ENCODE measurements around the gene RUNX2. TPM values are rescaled to one million over a fixed set of nuclear protein-coding genes. Genes with fewer than 3 reads are reported as not detected.

The RUNX2 gene
- total and polyA plus RNA-seq, 2 of the 8 experiments (the other 6 are each of a cell fraction or from before 2014, with no cell fraction given), result 0.26 to 1.2 TPM

DNA sequence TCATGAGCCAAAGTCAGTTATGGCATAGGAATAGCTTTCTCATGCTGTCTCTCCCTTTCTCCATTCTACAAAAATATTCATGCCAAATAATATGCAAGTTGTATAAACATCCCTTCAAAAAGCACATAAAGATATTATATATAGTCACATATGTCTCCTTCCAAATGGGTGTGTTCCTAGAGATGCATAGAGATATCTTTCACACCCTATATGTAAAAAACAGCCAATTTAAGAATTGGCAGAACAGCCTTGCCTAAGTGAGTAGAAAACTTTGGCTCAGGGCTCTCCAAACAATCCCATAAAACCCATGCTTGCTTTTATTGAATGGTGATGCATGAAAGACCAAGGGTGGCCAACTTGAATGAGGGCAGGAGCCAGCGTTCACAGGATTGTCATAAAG, 324.3 kb downstream of the RUNX2 start:
- H4K20me1 ChIP-seq (replicated peaks in 1 of 2; ENCODE audit: control insufficient read depth in 1 of 2, insufficient read depth in 2 of 2, low read length in 2 of 2), result no peaks in the 10 kb centered on the region
- H2BK5ac ChIP-seq (ENCODE audit: low read depth, low read length), result no peak overlapping the region
- ChIA-PET POLR2A (ENCODE audit: partially characterized antibody) (no interaction called here), CTCF (ENCODE audit: partially characterized antibody) (interaction anchor here (0.6 kb wide), 1 partner anchor 43 kb away, joined by 3 read pairs; no protein-coding TSS in a partner anchor)
- H3K56ac ChIP-seq (replicated peaks; ENCODE audit: insufficient read length, low read depth, low read length), result no peak overlapping the region
- H3K4me1 ChIP-seq (replicated peaks in 1 of 4; ENCODE audit: control insufficient read depth in 3 of 4, insufficient read depth in 4 of 4, low read length in 3 of 4), result no peaks in the 10 kb centered on the region; a peak in 1 of 7 replicates
- no peaks in the 10 kb centered on the region for H3K79me2 ChIP-seq (ENCODE audit: control insufficient read depth in 1 of 2, insufficient read depth in 2 of 2, low read length in 2 of 2)
- no peaks in the 10 kb centered on the region for H3K9me3 ChIP-seq (ENCODE audit: insufficient read depth in 2 of 2, low read depth in 1 of 2, low read length in 1 of 2)
- H4K91ac ChIP-seq (replicated peaks; ENCODE audit: insufficient read length, low read length), result no peak overlapping the region
- H3K9ac ChIP-seq (replicated peaks in 1 of 4; ENCODE audit: extremely low read depth in 1 of 4, low read depth in 3 of 4, low read length in 3 of 4), result no peak overlapping the region
- H3K14ac ChIP-seq (ENCODE audit: insufficient read length), result no peak overlapping the region
- no peak overlapping the region for H4K5ac ChIP-seq (ENCODE audit: insufficient read length, low read depth, low read length)
- no peak overlapping the region for H2BK12ac ChIP-seq (ENCODE audit: low read depth, low read length)
- no peak overlapping the region for H3K4ac ChIP-seq (replicated peaks; ENCODE audit: insufficient read length, low read depth, low read length)
- H2BK120ac ChIP-seq (replicated peaks; ENCODE audit: low read depth, low read length), result no peak overlapping the region
- no peaks in the 10 kb centered on the region for H3K27me3 ChIP-seq (replicated peaks in 1 of 4; ENCODE audit: control insufficient read depth in 3 of 4, extremely low read depth in 1 of 4, insufficient read depth in 3 of 4, low read length in 3 of 4)
- H3K4me3 ChIP-seq (ENCODE audit: extremely low read depth in 1 of 4, insufficient read depth in 2 of 4, low read depth in 3 of 4, low read length in 4 of 4), result no peak overlapping the region
- DNase-seq (ENCODE audit: low read depth in 1 of 2, low spot score in 2 of 2) (no peak), FAIRE-seq (no peak)
- no peaks in the 10 kb centered on the region for H3K79me1 ChIP-seq (ENCODE audit: low read depth, low read length)
- 100% methylated on average over 1 of the region's 1 CpG; no CpG with 5 or more reads in 1 of the 2 experiments for WGBS, 2 experiments (ENCODE audit: extremely low coverage in 1 of 2, insufficient coverage in 1 of 2, insufficient read length in 1 of 2, insufficient replicate concordance in 2 of 2, low coverage in 1 of 2, low lambda C conversion rate in 2 of 2, missing lambda C conversion rate in 1 of 2)
- no peak overlapping the region for H2AK5ac ChIP-seq (ENCODE audit: low read depth, low read length)
- H3K36me3 ChIP-seq (ENCODE audit: control insufficient read depth in 2 of 4, insufficient read depth in 4 of 4, low read length in 3 of 4), result no peaks in the 10 kb centered on the region
- H3K23ac ChIP-seq (ENCODE audit: insufficient read length), result no peak overlapping the region
- no peak overlapping the region for H3K27ac ChIP-seq (ENCODE audit: low read depth, low read length)
- no peak overlapping the region for H2BK15ac ChIP-seq (ENCODE audit: low read length)
- no peak overlapping the region for H3K4me2 ChIP-seq (ENCODE audit: insufficient read depth in 1 of 2, low read depth in 2 of 2, low read length in 2 of 2)
- H2AFZ ChIP-seq (ENCODE audit: low read length), result no peak overlapping the region
- no peak overlapping the region for H3K18ac ChIP-seq (ENCODE audit: extremely low read depth, low read length)
- H4K8ac ChIP-seq (ENCODE audit: extremely low read depth, insufficient read depth, low read length), result no peak overlapping the region
- no peaks in the 10 kb centered on the region for H3K23me2 ChIP-seq (ENCODE audit: low read depth, low read length)
- no peak overlapping the region for H2BK20ac ChIP-seq (ENCODE audit: low read length)

Data from H1 (cell line).